Lung microvascular endothelial cell (primary cell): ENCODE measurements around the gene ICE1. TPM values are rescaled to one million over a fixed set of nuclear protein-coding genes. Genes with fewer than 3 reads are reported as not detected.

Source experiments
- DNase-seq, 2 donors: peaks; one replicate each; pipeline versions ENCODE4 v3.0.0 to v3.0.0-alpha.2; 2010; ENCODE audit warnings: low read depth in 2 of 2
- total RNA-seq: library from RNA; depleted of rRNA; stranded (reverse); fragments of >200 nt; gene quantifications from 2 replicates; pipeline ENCODE4 v1.2.1, GENCODE V29; 2014

Gene ICE1
- total RNA-seq, 1 donor from 2014 or later: 20.6 TPM

- DNase-seq: no peak
These were observed 111.5 kb downstream of the ICE1 start for GRCh38 chr5:5533927-5534326.

GRCh38 chr5:5534333-5534732 lies 111.9 kb downstream of the ICE1 start:
- DNase-seq: no peak

- DNase-seq: no peak
These were observed 114.4 kb downstream of the ICE1 start for GRCh38 chr5:5536871-5537270.

DNA sequence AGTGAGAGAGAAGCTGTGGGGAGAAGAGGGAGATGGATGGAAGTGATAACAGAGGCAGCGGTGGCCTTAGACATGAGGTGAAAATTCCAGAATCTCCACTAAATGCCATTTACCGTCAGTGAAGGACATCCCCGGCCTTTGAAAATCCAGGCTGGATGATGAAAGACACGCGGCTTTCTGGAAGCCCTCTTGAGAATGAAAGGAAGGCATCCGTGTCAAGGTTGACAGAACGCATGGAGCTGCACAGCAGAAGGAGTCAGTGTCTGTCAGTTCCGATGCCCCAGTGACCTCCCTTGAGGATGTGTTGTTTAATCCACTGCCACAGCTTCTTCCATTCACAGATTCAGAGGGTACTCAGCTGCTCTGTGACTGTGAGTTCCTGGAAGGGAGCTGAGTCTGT lies 114.9 kb downstream of the ICE1 start:
- DNase-seq: no peak

GRCh38 chr5:5539590-5539989 lies 117.1 kb downstream of the ICE1 start:
- DNase-seq: no peak
